Embryonic facial prominence (tissue), 1 donor: ENCODE measurements around the gene SLC25A39.
"Not testable (repeated sequence)": the region's sequence is repeated elsewhere in the genome, so short reads cannot be mapped to it uniquely, and the experiment has no call there.

Experiments
- DNase-seq: peaks from one replicate; pipeline ENCODE4 v3.0.0-alpha.2; 2016; ENCODE audit errors: extremely low spot score

The SLC25A39 gene

GRCh38 chr17:44354582-44355561 lies 30.2 kb upstream of the SLC25A39 start:
- no peak for DNase-seq

- DNase-seq = no peak
These were observed 29.2 kb upstream of the SLC25A39 start for GRCh38 chr17:44353672-44354331.

GRCh38 chr17:44352828-44353671 lies 28.4 kb upstream of the SLC25A39 start:
- no peak for DNase-seq

DNA sequence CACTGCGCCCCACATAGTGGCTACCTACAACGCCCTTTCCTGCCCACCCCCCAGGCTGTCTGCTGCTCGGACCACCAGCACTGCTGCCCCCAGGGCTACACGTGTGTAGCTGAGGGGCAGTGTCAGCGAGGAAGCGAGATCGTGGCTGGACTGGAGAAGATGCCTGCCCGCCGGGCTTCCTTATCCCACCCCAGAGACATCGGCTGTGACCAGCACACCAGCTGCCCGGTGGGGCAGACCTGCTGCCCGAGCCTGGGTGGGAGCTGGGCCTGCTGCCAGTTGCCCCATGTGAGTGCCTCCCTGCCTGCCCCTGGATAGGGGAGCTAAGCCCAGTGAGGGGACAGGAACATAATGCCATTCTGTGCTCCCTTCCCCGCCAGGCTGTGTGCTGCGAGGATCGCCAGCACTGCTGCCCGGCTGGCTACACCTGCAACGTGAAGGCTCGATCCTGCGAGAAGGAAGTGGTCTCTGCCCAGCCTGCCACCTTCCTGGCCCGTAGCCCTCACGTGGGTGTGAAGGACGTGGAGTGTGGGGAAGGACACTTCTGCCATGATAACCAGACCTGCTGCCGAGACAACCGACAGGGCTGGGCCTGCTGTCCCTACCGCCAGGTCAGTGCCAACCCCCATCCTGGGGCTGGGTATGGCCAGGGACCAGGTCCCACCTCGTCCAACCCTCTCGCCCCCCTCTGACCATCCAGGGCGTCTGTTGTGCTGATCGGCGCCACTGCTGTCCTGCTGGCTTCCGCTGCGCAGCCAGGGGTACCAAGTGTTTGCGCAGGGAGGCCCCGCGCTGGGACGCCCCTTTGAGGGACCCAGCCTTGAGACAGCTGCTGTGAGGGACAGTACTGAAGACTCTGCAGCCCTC lies 27.6 kb upstream of the SLC25A39 start:
- no peak for DNase-seq

DNA sequence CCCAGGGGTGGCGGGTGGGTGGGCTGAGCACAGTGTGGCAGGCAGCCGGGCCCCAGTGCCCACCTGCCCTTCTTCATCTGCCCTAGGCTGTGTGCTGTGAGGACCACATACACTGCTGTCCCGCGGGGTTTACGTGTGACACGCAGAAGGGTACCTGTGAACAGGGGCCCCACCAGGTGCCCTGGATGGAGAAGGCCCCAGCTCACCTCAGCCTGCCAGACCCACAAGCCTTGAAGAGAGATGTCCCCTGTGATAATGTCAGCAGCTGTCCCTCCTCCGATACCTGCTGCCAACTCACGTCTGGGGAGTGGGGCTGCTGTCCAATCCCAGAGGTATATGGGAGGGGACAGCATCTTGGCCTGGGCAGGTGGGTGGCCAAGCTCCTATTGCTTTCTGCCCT lies 26.8 kb upstream of the SLC25A39 start:
- no peak for DNase-seq

DNA sequence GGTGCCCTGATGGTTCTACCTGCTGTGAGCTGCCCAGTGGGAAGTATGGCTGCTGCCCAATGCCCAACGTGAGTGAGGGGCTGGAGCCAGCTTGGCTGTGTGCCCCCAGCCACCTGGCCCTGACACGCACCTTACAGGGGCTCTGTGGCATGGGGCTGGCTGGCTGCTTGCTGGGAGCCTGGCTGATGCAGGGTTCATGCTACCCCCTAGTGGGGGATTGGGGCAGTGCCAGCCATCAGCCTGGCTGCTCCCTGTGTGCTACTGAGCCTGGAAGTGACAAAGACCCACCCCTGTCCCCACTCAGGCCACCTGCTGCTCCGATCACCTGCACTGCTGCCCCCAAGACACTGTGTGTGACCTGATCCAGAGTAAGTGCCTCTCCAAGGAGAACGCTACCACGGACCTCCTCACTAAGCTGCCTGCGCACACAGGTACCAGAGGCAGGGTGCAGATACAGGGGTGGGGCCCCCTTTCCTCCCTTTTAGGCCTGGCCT lies 26.2 kb upstream of the SLC25A39 start:
- DNase-seq = no peak

DNA sequence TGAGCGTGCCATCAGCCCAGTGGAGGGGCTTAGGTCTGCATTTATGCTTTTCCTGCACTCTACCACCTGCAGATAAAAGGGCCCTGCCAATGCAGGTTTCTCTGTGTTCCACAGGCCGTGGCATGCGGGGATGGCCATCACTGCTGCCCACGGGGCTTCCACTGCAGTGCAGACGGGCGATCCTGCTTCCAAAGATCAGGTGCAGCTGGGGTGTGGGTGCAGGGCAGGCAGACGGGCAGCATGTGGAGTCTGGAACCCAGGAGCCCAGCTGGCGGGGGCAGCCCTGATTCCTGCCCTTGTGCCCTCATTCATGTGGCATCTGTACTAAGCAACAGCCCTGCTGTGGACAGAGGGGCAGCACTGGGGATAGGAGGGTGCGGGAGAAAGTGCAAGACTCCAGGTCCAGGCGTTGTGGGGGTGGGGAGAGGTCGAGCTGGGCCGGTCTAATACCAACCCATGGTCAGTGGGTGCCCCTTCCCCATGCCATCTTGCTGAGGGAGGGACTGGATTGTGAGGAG lies 25.0 kb upstream of the SLC25A39 start:
- DNase-seq = no peak

- DNase-seq = no peak
These were observed 24.4 kb upstream of the SLC25A39 start for GRCh38 chr17:44348988-44349364.

GRCh38 chr17:44348234-44348987 lies 23.8 kb upstream of the SLC25A39 start:
- DNase-seq = no peak

DNA sequence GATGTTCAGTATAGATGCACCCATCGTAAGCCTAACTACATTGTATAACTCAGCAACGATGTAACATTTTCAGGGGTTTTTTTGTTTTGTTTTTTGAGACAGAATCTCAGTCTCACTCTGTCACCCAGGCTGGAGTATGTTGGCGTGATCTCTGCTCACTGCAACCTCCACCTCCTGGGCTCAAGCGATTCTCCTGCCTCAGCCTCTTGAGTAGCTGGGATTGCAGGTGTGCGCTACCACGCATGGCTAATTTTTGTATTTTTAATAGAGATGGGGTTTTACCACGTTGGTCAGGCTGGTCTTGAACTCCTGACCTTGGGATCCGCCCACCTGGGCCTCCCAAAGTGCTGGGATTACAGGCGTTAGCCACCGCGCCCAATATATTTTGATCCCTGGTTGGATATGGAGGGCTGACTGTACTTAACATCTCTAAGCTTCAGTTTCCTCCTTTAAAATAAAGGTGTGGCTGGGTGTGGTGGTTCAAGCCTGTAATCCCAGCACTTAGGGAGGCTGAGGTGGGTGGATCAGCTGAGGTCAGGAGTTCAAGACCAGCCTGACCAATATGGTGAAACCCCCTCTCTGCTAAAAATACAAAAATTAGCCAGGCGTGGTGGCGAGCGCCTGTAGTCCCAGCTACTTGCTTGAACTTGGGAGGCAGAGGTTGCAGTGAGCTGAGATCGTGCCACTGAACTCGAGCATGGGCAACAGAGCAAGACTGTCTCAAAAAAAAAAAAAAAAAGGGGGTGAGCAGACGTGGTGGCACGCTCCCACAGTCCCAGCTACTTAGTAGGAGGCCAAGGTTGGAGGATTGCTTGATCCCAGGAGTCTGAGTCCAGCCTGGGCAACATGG lies 22.8 kb upstream of the SLC25A39 start:
- not testable (repeated sequence) for DNase-seq

- DNase-seq = no peak
These were observed 21.6 kb upstream of the SLC25A39 start for GRCh38 chr17:44346064-44346844.

DNA sequence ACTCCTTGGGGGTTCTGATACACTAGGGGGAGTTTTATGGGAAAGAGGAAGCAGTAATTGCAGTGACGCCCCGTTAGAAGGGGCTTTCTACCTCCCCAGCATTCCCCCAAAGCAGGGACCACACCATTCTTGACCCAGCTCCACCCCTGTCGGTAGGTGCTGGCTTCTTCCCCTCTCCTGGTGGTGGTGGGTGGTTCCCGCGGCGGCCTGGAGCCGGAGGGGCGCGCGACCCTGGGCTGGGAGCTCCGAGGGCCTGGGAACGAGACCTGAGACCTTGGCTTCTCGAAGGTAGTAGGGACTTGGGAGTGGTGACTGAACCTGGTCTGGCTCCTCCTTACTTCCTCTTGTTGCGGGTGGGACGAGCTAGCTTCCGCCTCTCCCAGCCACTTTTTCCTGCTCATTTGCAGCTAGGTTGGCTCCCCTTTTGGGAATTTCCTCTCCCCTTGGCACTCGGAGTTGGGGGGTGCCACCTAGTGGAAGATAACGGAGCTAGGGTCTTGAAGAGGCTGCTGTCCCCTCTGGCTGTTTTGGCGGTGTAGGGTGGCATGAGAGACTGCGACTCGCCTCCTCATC lies 20.9 kb upstream of the SLC25A39 start:
- no peak for DNase-seq

DNA sequence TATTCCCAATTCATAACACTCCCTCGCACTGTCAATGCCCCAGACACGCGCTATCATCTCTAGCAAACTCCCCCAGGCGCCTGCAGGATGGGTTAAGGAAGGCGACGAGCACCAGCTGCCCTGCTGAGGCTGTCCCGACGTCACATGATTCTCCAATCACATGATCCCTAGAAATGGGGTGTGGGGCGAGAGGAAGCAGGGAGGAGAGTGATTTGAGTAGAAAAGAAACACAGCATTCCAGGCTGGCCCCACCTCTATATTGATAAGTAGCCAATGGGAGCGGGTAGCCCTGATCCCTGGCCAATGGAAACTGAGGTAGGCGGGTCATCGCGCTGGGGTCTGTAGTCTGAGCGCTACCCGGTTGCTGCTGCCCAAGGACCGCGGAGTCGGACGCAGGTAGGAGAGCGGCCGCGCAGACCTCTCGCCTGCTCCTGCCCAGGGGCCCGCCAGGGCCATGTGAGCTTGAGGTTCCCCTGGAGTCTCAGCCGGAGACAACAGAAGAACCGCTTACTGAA lies 20.4 kb upstream of the SLC25A39 start, which contains the start of gene GRN:
Gene GRN, plus strand, starts transcription at position 364 of the 515 bp plus-strand sequence. CDS start 3,863 bp downstream, outside the sequence.
- peak; percentile 97 for DNase-seq

GRCh38 chr17:44343510-44344209 lies 19.0 kb upstream of the SLC25A39 start:
- no peak for DNase-seq

DNA sequence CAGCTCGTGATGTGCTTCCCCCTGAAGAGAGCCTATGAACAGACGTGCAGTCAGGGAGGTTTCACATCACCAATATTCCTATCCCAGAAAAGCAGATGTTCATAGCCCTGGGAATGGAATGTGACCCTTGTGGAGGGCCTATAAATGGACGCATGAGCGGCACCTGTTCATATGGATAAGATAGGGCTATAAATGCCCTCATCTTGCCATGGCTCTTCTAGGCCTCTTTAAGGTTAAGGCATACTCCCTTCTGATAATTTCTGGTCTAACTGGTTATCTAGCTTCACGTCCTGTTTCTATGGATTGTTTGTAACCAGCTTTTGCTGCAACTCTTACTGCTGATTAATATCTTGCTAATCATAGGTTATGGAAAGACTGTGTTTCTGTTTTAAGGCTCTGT lies 15.9 kb upstream of the SLC25A39 start:
- DNase-seq = not testable (repeated sequence)

DNA sequence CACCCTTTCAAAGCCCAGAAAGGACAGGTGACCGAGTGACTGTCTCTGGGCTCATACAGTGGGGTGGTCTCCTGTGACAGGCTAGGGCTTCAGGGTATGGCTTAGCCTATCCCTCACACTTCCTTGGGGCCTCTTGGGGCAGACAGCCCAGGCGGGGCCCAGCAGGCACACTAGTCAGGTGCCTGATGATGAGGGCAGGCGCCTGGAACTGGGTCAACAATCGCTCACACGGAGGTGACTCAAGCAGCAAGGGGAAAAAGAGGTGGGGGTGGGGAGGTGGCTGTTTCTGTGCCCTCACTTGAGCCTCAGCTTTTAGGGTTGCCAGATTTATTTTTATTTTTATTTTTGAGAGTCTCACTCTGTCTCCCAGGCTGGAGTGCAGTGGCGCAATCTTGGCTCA lies 14.1 kb upstream of the SLC25A39 start:
- no peak for DNase-seq

- DNase-seq = no peak
These were observed 11.3 kb upstream of the SLC25A39 start for GRCh38 chr17:44335968-44336367.
